ENCODE results near the gene CHST15. TPM values are rescaled to one million over a fixed set of nuclear protein-coding genes. Genes with fewer than 3 reads are reported as not detected.
"Not testable (repeated sequence)": the region's sequence is repeated elsewhere in the genome, so short reads cannot be mapped to it uniquely, and the experiment has no call there.

The CHST15 gene
- total RNA-seq, 2 donors from 2014 or later: 7.5 to 14.9 TPM

- Histone ChIP-seq H3K36me3 (ENCODE audit: control insufficient read depth, insufficient read depth, low read length) (no peaks in the 10 kb centered on the region), H3K9me3 (ENCODE audit: control insufficient read depth, low read length) (peaks cover 3% of the 10 kb centered on the region), H3K4me3 (ENCODE audit: low read length) (no peak overlapping the region), H3K27me3 (ENCODE audit: control insufficient read depth, insufficient read depth, low read length, poor library complexity, severe bottlenecking) (no peaks in the 10 kb centered on the region), H3K9ac (ENCODE audit: extremely low read depth, low read length, poor library complexity, severe bottlenecking) (no peak overlapping the region), H3K27ac (ENCODE audit: low read depth, low read length) (no peak overlapping the region), H3K4me1 (ENCODE audit: control insufficient read depth, insufficient read depth, low read length) (no peaks in the 10 kb centered on the region)
- TF ChIP-seq CTCF (conservative IDR thresholded peaks at IDR 0.05): no peak
- H3K4me1 Mint-ChIP-seq: peaks cover 6% of the 10 kb centered on the region
- no peak overlapping the region for H3K4me3 Mint-ChIP-seq
- peaks cover 16% of the 10 kb centered on the region for H3K27me3 Mint-ChIP-seq (ENCODE audit: insufficient read depth)
- WGBS, 2 experiments (ENCODE audit: insufficient coverage in 1 of 2, insufficient read length in 1 of 2): 95 to 100% methylated on average over 1 to 2 of the region's 2 CpGs
- H3K9me3 Mint-ChIP-seq: peaks cover 9% of the 10 kb centered on the region
- H3K27ac Mint-ChIP-seq: no peak overlapping the region
- DNase-seq: no peak
- H3K36me3 Mint-ChIP-seq (ENCODE audit: low read depth): no peaks in the 10 kb centered on the region
Measured at GRCh38 chr10:124101351-124101750, 8.0 kb upstream of the CHST15 start.

GRCh38 chr10:124100651-124101050, 7.3 kb upstream of the CHST15 start:
- DNase-seq; H3K36me3 Mint-ChIP-seq (ENCODE audit: low read depth); H3K9ac ChIP-seq (ENCODE audit: extremely low read depth, low read length, poor library complexity, severe bottlenecking); H3K9me3 ChIP-seq (ENCODE audit: control insufficient read depth, low read length); H3K27me3 ChIP-seq (ENCODE audit: control insufficient read depth, insufficient read depth, low read length, poor library complexity, severe bottlenecking); H3K4me1 ChIP-seq (ENCODE audit: control insufficient read depth, insufficient read depth, low read length); H3K27ac Mint-ChIP-seq; H3K4me3 ChIP-seq (ENCODE audit: low read length); H3K27ac ChIP-seq (ENCODE audit: low read depth, low read length); H3K4me1 Mint-ChIP-seq; H3K36me3 ChIP-seq (ENCODE audit: control insufficient read depth, insufficient read depth, low read length); H3K4me3 Mint-ChIP-seq: not testable (repeated sequence)
- Mint-ChIP-seq H3K27me3 (ENCODE audit: insufficient read depth) (peaks cover 20% of the 10 kb centered on the region), H3K9me3 (peaks cover 12% of the 10 kb centered on the region)
- WGBS, 2 experiments (ENCODE audit: insufficient coverage in 1 of 2, insufficient read length in 1 of 2): 80 to 86% methylated on average over 2 to 3 of the region's 3 CpGs

- Histone ChIP-seq H3K27me3 (ENCODE audit: control insufficient read depth, insufficient read depth, low read length, poor library complexity, severe bottlenecking) (no peaks in the 10 kb centered on the region), H3K9ac (ENCODE audit: extremely low read depth, low read length, poor library complexity, severe bottlenecking) (no peak overlapping the region), H3K9me3 (ENCODE audit: control insufficient read depth, low read length) (peaks cover 7% of the 10 kb centered on the region), H3K4me1 (ENCODE audit: control insufficient read depth, insufficient read depth, low read length) (no peaks in the 10 kb centered on the region), H3K4me3 (ENCODE audit: low read length) (no peak overlapping the region), H3K27ac (ENCODE audit: low read depth, low read length) (no peak overlapping the region), H3K36me3 (ENCODE audit: control insufficient read depth, insufficient read depth, low read length) (no peaks in the 10 kb centered on the region)
- Mint-ChIP-seq H3K27ac (no peak overlapping the region), H3K4me3 (no peak overlapping the region), H3K27me3 (ENCODE audit: insufficient read depth) (peaks cover 20% of the 10 kb centered on the region), H3K36me3 (ENCODE audit: low read depth) (no peaks in the 10 kb centered on the region), H3K4me1 (peaks cover 6% of the 10 kb centered on the region), H3K9me3 (peaks cover 12% of the 10 kb centered on the region)
- TF ChIP-seq CTCF (conservative IDR thresholded peaks at IDR 0.05): no peak
- WGBS, 2 experiments (ENCODE audit: insufficient coverage in 1 of 2, insufficient read length in 1 of 2): 94 to 100% methylated on average over 2 to 5 of the region's 5 CpGs
- no peak for DNase-seq
Measured at GRCh38 chr10:124100124-124100523, 6.7 kb upstream of the CHST15 start.

GRCh38 chr10:124099604-124100003, 6.2 kb upstream of the CHST15 start:
- Mint-ChIP-seq H3K27me3 (ENCODE audit: insufficient read depth) (peaks cover 22% of the 10 kb centered on the region), H3K27ac (no peak overlapping the region), H3K4me3 (no peak overlapping the region), H3K36me3 (ENCODE audit: low read depth) (no peaks in the 10 kb centered on the region), H3K4me1 (peaks cover 6% of the 10 kb centered on the region), H3K9me3 (peaks cover 12% of the 10 kb centered on the region)
- H3K9ac ChIP-seq (ENCODE audit: extremely low read depth, low read length, poor library complexity, severe bottlenecking): no peak overlapping the region
- DNase-seq: no peak
- no peak for TF ChIP-seq CTCF (conservative IDR thresholded peaks at IDR 0.05)
- no peak overlapping the region for H3K27ac ChIP-seq (ENCODE audit: low read depth, low read length)
- H3K4me3 ChIP-seq (ENCODE audit: low read length): no peak overlapping the region
- no peaks in the 10 kb centered on the region for H3K36me3 ChIP-seq (ENCODE audit: control insufficient read depth, insufficient read depth, low read length)
- peaks cover 7% of the 10 kb centered on the region for H3K9me3 ChIP-seq (ENCODE audit: control insufficient read depth, low read length)
- no peaks in the 10 kb centered on the region for H3K4me1 ChIP-seq (ENCODE audit: control insufficient read depth, insufficient read depth, low read length)
- 82 to 88% methylated on average over 2 to 4 of the region's 4 CpGs for WGBS, 2 experiments (ENCODE audit: insufficient coverage in 1 of 2, insufficient read length in 1 of 2)
- H3K27me3 ChIP-seq (ENCODE audit: control insufficient read depth, insufficient read depth, low read length, poor library complexity, severe bottlenecking): no peaks in the 10 kb centered on the region
